GM19372 (cell line): Measurements from ENCODE around the gene MSRB1.
"Not testable (repeated sequence)": the region's sequence is repeated elsewhere in the genome, so short reads cannot be mapped to it uniquely, and the experiment has no call there.

Source experiments
- ATAC-seq: cut with Tn5 transposase; IDR thresholded peaks from one replicate; pipeline ENCODE4 v1.9.1; 2021; ENCODE audit warnings: mild to moderate bottlenecking, low read depth, moderate library complexity; ENCODE audit not compliant: unreplicated experiment

The MSRB1 gene

GRCh38 chr16:1962161-1963153 is 19.5 kb upstream of the MSRB1 start:
- ATAC-seq, result not testable (repeated sequence)

- ATAC-seq, result no peak
Measured at GRCh38 chr16:1961651-1962067, 18.7 kb upstream of the MSRB1 start.

DNA sequence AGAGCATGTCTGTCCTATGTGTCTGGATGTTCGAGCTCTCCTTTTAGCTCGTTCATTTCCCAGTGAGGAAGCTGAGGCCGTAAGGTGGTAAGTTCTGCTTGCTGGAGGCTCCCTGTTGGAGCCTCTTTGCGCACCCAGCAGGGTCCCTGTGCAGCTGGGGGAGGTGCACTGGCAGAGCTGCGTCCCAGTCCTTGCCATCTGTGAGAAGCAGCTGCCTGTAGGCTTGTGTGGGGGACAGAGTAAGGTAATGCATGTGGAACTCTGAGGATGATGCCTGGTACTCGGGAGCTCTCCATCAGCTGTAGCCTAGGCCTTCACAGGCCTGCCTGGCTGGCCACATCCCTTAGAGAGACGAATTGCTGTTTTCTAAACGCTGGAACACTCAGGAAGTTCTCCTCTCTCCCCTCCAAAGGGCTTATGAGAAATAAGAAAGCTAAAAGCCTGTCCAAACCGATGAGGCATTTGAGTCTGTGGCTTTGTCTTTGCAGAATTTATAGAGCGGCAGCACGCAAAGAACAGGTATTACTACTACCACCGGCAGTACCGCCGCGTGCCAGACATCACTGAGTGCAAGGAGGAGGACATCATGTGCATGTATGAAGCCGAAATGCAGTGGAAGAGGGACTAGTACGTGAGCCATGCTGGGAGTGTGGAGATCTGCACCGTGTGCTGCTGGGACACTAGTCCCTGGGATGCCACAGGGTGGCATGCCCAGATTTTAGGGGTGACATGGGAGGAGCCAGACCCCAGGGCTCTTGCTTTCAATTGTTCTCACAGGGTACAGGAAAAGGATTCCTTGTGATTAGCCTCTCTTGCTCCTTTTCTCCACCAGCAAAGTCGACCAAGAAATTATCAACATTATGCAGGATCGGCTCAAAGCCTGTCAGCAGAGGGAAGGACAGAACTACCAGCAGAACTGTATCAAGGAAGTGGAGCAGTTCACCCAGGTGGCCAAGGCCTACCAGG is 17.9 kb upstream of the MSRB1 start:
- no peak for ATAC-seq

DNA sequence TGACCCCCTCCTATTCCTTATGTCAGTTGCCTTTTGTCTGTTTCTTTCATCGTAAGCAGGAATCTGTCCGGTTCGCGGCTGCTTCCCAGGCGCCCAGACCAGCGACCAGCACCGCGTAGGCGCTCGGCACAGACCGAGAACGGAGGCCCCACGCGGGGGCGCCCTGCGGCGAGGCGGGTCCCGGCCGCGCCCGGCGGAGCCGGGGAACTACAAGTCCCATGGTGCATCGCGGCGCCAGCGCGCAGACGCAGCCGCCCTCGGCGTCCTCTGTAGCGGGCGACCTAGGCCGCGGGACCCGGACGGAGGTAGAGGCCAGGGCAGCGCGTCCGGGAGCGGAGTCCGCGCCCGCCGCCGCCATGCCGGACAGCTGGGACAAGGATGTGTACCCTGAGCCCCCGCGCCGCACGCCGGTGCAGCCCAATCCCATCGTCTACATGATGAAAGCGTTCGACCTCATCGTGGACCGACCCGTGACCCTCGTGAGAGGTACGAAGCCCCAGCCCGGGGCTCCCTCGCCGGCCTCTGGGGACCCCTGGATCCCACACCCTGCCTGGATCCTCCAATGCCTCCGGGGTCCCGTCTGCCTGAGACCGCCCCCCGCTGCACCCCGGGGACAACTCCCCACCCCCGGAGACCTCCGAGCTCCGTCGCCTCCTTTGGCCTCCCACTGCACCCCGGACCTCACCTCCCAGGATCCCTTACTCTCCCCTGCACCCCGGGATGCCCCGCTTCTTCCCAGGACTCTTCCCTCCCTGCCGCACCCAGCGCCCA is 16.5 kb upstream of the MSRB1 start, which contains the start of gene NDUFB10:
Gene NDUFB10 (plus strand): TSS at position 270 of the 771 bp plus-strand sequence. CDS start 87 bp downstream, at position 357.
- ATAC-seq, result peak; percentile 69

GRCh38 chr16:1958715-1959268 is 15.8 kb upstream of the MSRB1 start:
- ATAC-seq, result peak; percentile 2

GRCh38 chr16:1958143-1958491 is 15.1 kb upstream of the MSRB1 start:
- ATAC-seq, result not testable (repeated sequence)

DNA sequence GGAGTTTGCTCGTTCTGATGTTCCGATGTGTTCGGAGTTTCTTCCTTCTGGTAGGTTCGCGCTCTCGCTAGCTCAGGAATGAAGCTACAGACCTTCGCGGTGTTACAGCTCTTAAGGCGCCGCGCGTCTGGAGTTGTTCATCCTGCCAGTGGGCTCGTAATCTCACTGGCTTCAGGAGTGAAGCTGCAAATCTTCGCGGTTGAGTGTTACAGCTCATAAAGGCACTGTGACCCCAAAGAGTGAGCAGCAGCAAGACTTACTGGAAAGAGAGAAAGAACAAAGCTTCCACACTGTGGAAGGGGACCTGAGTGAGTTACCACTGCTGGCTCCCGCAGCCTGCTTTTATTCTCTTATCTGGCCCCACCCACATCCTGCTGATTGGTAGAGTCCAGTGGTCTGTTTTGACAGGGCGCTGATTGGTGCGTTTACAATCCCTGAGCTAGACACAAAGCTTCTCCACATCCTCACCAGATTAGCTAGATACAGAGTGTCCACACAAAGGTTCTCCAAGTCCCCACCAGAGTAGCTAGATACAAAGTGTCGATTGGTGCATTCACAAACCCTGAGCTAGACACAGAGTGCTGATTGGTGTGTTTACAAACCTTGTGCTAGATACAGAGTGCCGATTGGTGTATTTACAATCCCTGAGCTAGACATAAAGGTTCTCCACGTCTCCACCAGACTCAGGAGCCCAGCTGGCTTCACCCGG is 14.6 kb upstream of the MSRB1 start:
- not testable (repeated sequence) for ATAC-seq

DNA sequence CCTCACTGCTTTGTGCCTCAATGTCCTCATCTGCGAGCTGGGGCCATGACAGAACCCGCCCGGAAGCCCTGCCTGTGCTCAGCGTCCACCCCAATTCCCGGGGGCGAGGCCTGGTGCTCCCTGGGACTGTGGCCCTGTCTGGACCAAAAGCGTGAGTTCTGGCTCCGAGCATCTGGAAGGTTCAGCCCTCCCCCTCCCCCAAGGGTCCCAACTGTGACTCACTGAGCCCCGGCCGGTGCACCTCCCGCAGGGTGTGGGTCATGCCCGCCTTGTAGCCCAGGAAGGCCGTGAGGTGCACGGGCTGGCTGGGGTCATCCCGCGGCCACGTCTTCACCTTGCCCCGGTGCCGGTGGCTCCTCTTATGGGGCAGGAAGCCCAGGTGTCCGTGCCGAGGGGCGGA is 10.7 kb upstream of the MSRB1 start:
- ATAC-seq, result no peak

DNA sequence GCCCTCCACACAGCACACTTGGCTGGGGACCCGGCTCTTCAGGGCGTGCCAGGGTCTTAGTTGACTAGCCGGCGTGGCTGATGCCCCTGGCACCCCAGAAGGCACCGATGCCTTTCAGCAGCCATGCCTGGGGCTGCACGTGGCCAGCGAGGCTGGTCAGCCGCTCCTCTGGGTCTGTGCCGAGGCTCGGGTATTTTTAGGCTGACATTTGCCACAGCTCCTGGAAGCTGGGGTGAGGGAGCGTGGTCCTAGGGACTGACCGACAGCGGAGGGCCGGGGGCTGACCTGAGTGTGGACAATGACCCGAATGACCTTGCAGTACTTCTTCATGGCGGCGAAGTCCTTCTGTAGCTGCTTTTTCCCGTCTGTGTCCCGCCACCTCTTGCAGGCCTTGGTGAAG is 7.6 kb upstream of the MSRB1 start:
- ATAC-seq, result no peak

GRCh38 chr16:1950047-1950446 is 7.0 kb upstream of the MSRB1 start:
- ATAC-seq, result no peak

DNA sequence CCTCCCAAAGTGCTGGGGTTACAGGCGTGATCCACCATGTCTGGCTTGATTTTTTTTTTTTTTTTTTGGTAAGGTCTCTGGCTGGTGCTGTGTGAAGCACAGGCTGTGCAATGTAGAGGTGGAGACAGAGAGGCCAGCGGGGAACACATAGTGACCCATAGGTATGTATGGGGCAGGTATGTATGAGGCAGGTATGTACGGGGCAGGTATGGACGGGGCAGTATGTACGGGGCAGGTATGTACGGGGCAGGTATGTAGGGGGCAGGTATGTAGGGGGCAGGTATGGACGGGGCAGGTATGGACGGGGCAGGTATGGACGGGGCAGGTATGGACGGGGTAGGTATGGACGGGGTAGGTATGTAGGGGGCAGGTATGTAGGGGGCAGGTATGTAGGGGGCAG is 6.5 kb upstream of the MSRB1 start:
- ATAC-seq, result no peak

- no peak for ATAC-seq
Measured at GRCh38 chr16:1947369-1947670, 4.3 kb upstream of the MSRB1 start.

DNA sequence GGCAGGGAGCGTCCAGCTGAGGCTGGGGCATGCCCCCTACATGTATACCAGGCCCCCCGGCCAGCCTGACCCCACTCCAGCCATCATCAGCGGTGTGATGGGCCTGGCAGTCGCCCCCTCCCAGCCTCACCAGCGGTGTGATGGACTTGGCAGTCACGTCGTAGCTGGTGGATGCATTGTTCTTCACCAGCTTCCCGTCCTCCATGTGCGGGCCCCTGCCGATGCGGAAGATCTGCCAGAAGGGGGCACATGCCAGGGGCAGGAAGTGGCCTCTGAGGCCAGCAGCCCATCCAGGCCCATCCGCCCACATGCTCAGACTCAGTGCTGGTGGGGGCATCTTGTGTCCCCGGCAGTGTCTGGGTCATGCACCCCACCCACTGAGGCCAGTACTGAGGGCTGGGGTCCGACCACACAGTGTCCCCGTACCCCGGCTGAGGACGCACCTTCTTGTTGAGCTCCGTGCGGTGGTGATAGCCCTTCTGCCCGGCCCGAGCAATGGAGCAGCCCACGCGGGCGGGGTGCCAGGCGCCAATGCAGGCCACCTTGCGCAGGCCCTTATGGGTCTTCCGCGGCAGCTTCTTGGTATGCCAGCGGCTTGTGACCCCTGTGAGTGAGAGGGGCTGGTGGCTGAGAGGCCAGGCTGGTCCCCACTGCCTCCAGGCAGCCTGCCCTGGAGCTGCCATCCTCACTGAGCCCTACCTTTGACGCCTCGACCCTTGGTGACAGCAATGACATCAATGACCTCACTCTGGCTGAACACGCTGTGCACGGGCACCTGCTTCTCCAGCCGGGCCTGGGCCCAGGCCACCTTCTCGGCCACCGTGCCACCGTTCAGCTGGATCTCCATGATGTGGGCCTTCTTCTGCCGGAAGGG is 3.7 kb upstream of the MSRB1 start:
- no peak for ATAC-seq

GRCh38 chr16:1945559-1946391 is 2.8 kb upstream of the MSRB1 start:
- no peak for ATAC-seq

DNA sequence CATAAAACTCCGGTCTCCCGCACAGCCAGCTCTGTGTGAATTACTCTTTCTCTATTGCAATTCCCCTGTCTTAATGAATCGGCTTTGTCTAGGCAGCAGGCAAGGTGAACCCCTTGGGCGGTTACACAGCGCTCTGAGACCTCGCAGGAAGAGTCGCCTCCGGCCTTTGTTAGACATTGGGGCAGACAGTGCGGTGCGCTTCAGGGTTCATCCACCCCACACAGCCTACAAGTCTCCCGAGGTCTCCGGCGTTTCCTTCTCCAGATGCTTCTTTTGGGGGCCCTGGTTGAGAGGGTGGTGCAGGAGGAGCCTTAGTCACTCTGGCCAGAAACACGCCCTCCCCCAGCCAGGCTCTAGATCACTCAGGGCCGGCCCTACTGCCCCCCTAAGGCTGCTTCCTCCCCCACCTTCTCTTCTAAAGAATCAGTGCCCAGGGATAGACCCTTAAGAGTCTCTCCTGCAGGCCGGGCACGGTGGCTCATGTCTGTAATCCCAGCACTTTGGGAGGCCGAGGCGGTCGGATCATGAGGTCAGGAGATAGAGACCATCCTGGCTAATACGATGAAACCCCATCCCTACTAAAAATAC is 1.7 kb upstream of the MSRB1 start:
- ATAC-seq, result no peak

DNA sequence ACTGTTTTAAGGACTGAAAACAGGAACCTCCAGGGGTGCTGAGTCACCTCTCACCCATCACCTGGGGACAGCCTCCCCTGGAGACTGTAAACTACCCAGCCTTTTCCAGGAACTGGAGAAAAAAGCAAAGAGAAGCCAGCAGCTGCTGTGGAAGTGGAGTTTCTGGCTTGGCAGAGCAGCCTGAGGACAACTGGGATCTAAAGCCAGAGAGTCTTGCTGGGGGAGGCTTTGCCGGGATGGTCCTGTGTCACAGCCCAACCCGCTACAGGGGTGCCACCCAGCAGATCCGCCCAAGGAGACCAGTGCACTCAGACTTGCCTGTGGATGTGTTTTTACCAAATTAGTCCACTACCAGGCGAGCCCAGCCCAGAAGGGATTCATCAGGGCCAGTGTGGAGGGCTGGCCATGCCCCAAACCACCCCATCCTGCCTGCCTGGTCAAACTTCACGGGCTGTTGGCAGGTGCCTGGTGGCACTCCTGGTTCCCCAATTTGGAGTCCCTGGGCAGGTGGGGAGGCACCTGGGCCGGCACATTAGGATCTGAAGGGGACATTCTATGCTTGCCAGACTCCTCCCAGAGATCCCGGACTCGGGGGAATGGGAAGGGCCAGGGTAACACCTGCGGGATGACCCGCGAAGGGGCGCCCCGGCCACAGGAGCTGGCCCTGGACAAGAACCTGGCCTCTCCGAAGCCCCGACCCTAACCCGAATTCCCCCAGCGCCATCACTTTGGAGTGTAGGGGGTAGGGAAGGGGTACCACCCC is 771 bp downstream of the MSRB1 start:
- ATAC-seq, result no peak
